ENCODE results near the gene TMEM175. TPM values are rescaled to one million over a fixed set of nuclear protein-coding genes. Genes with fewer than 3 reads are reported as not detected.

The TMEM175 gene
- total and polyA plus RNA-seq, 2 of the 4 experiments (the other 2 are of a cell fraction) = 7.7 to 41.9 TPM

GRCh38 chr4:965048-965765 is 32.9 kb downstream of the TMEM175 start:
- BruUV-seq (replicated peaks) = no TSS peak
- CTCF ChIA-PET = no interaction called here
- H2BK20ac ChIP-seq (ENCODE audit: low read depth, low read length) = no peak overlapping the region
- H3K23ac ChIP-seq (ENCODE audit: low read depth, low read length) = no peak overlapping the region
- no peak overlapping the region for H4K8ac ChIP-seq (ENCODE audit: low read depth in 2 of 2, low read length in 2 of 2)
- H3K27me3 ChIP-seq (ENCODE audit: control insufficient read depth, insufficient read depth, low read length) = no peaks in the 10 kb centered on the region
- H3K9me3 ChIP-seq (ENCODE audit: control insufficient read depth, insufficient read depth, low read length) = no peaks in the 10 kb centered on the region
- no peak overlapping the region for H4K5ac ChIP-seq (ENCODE audit: low read depth, low read length)
- no peak overlapping the region for H2AK9ac ChIP-seq (replicated peaks; ENCODE audit: low read depth, low read length, poor library complexity)
- H3K27ac ChIP-seq (ENCODE audit: insufficient read depth, low read length) = no peak overlapping the region
- DNase-seq (no peak), ATAC-seq (ENCODE audit: low read depth) (no peak)
- TF ChIP-seq RCOR1 (IDR thresholded peaks at IDR 0.05; ENCODE audit: insufficient replicate concordance, low read length) (no peak), RAD21 (IDR thresholded peaks at IDR 0.05; ENCODE audit: low read length) (no peak), ELK1 (IDR thresholded peaks at IDR 0.05; ENCODE audit: borderline replicate concordance, low read depth, low read length) (no peak), NFE2L2 (IDR thresholded peaks at IDR 0.05; ENCODE audit: low read depth, low read length) (no peak), BHLHE40 (IDR thresholded peaks at IDR 0.05; ENCODE audit: low read depth, low read length) (no peak), SMC3 (IDR thresholded peaks at IDR 0.05; ENCODE audit: low read depth, low read length) (no peak), CHD1 (IDR thresholded peaks at IDR 0.05; ENCODE audit: low read depth, low read length) (no peak), CTCF (conservative IDR thresholded peaks at IDR 0.05; ENCODE audit: low read depth, low read length) (no peak), RFX5 (IDR thresholded peaks at IDR 0.05; ENCODE audit: low read depth, low read length) (no peak), POLR2A (IDR thresholded peaks at IDR 0.05; ENCODE audit: low read depth, low read length) (no peak), MAFK (IDR thresholded peaks at IDR 0.05; ENCODE audit: low read depth, low read length) (no peak), CEBPB (IDR thresholded peaks at IDR 0.05; ENCODE audit: low read depth, low read length) (no peak)
- H2AK5ac ChIP-seq (ENCODE audit: low read depth, low read length) = no peak overlapping the region
- 93% methylated on average over 9 of the region's 26 CpGs; no CpG with 5 or more reads in 1 of the 2 experiments for WGBS, 2 experiments (ENCODE audit: extremely low coverage in 2 of 2, insufficient read length in 1 of 2)
- H3K36me3 ChIP-seq (ENCODE audit: control insufficient read depth, insufficient read depth, low read length) = peaks cover 55% of the 10 kb centered on the region
- H2AFZ ChIP-seq (replicated peaks; ENCODE audit: low read length, poor library complexity) = no peak overlapping the region
- H3K14ac ChIP-seq (replicated peaks; ENCODE audit: low read depth, low read length) = no peak overlapping the region
- H3K9me1 ChIP-seq (ENCODE audit: insufficient read depth, low read length) = no peaks in the 10 kb centered on the region
- in situ Hi-C loops (cut with MboI; ENCODE audit: low sequenced_read_pairs) = no loop called here
- no peak overlapping the region for H3K18ac ChIP-seq (ENCODE audit: low read depth, low read length)
- no peak overlapping the region for H3K4ac ChIP-seq (ENCODE audit: low read depth, low read length)
- H3K4me3 ChIP-seq (ENCODE audit: insufficient read depth, low read depth, low read length) = no peak overlapping the region
- dilution Hi-C loops (cut with HindIII; ENCODE audit: low sequenced_read_pairs, unreplicated experiment) = no loop called here
- H2BK15ac ChIP-seq (ENCODE audit: low read depth, low read length) = no peak overlapping the region
- H3K9ac ChIP-seq (ENCODE audit: low read depth, low read length) = no peak overlapping the region
- H4K20me1 ChIP-seq (ENCODE audit: insufficient read depth, low read length) = peaks cover 3% of the 10 kb centered on the region
- H4K91ac ChIP-seq (ENCODE audit: insufficient read depth, low read depth, low read length) = no peak overlapping the region
- intact Hi-C loops (cut with micrococcal nuclease) = no loop called here
- H3K4me1 ChIP-seq (ENCODE audit: control insufficient read depth, insufficient read depth, low read length) = no peaks in the 10 kb centered on the region
- no peak overlapping the region for H3K4me2 ChIP-seq (ENCODE audit: low read depth, low read length)
- H3K56ac ChIP-seq (ENCODE audit: extremely low read depth, insufficient read depth, low read length) = no peak overlapping the region
- no peak overlapping the region for H2BK5ac ChIP-seq (ENCODE audit: low read depth, low read length, poor library complexity, severe bottlenecking)
- H3K79me1 ChIP-seq (ENCODE audit: low read depth in 1 of 2, low read length in 2 of 2) = 0 out of 4 replicates have a peak, but pooled peaks cover 0 to under 1% of the 10 kb centered on the region in 2 experiments
- H2BK120ac ChIP-seq (ENCODE audit: low read depth, low read length) = no peak overlapping the region
- POLR2A ChIA-PET (ENCODE audit: unreplicated experiment) = no interaction called here
